Bronchial epithelial cell (primary cell): Measurements from ENCODE around the gene EVA1A. TPM values are rescaled to one million over a fixed set of nuclear protein-coding genes. Genes with fewer than 3 reads are reported as not detected.

Experiments
- DNase-seq: peaks from one replicate; pipeline ENCODE4 v3.0.0-alpha.2; 2010; ENCODE audit warnings: low read depth
- FAIRE-seq: peaks from 2 replicates; lab custom pipeline; 2011; peaks lifted over from hg19 to GRCh38; lab: Jason Lieb, UNC
- H3K27me3 ChIP-seq: 2 replicates; pipeline ENCODE4 v1.5.1; 2011; ENCODE audit warnings: low read length; ENCODE audit not compliant: control insufficient read depth, insufficient read depth
- H3K36me3 ChIP-seq: 2 replicates; pipeline ENCODE4 v1.5.1; 2011; ENCODE audit warnings: low read length; ENCODE audit not compliant: control insufficient read depth, insufficient read depth
- H3K4me3 ChIP-seq: 2 replicates; pipeline ENCODE4 v1.5.1; 2011; ENCODE audit warnings: mild to moderate bottlenecking, low read depth, low read length, control low read depth
- CTCF ChIP-seq: IDR thresholded peaks from 2 replicates; pipeline ENCODE4 v1.5.1; 2011; ENCODE audit warnings: mild to moderate bottlenecking, moderate library complexity, low read length, control low read depth, inconsistent platforms; ENCODE audit not compliant: insufficient read depth, severe bottlenecking
- total RNA-seq: library from RNA; depleted of rRNA; stranded (reverse); fragments of >200 nt; gene quantifications from 2 replicates; pipeline ENCODE4 v1.2.1, GENCODE V29; 2014

The EVA1A gene
- total RNA-seq, 1 donor from 2014 or later: 5.8 TPM

- no peak for DNase-seq
- Histone ChIP-seq H3K4me3 (peak overlapping the region; percentile 56), H3K36me3 (no peaks in the 10 kb centered on the region), H3K27me3 (no peaks in the 10 kb centered on the region)
- FAIRE-seq: no peak
- no peak for TF ChIP-seq CTCF
Measured at GRCh38 chr2:75559680-75560021, 1.1 kb downstream of the EVA1A start.

GRCh38 chr2:75558786-75559679, 1.7 kb downstream of the EVA1A start:
- no peaks in the 10 kb centered on the region for H3K27me3 ChIP-seq
- H3K4me3 ChIP-seq: no peak overlapping the region
- no peak for FAIRE-seq
- no peaks in the 10 kb centered on the region for H3K36me3 ChIP-seq
- DNase-seq: no peak
- no peak for TF ChIP-seq CTCF

DNA sequence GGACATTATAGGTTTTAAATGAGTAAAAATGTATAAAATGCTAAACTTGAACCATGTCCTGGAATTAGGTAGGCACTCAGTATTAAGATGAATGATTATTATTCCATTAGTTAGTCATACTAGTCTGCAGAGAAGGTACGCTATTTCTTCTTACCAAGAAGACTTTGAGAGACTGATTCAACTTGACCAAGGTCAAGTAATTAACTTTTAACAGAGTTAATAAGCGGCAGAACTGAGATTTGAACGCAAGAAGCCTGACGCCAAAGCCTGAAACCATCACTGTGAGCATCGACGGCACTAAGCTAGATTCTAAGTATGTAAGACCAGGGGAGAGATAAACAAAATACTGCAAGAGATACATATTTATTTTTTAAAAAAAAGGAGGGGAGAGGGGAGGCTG, 2.6 kb downstream of the EVA1A start:
- TF ChIP-seq CTCF: no peak
- no peak for FAIRE-seq
- no peaks in the 10 kb centered on the region for H3K36me3 ChIP-seq
- no peak overlapping the region for H3K4me3 ChIP-seq
- no peaks in the 10 kb centered on the region for H3K27me3 ChIP-seq
- no peak for DNase-seq

- no peaks in the 10 kb centered on the region for H3K36me3 ChIP-seq
- no peak for TF ChIP-seq CTCF
- H3K27me3 ChIP-seq: no peaks in the 10 kb centered on the region
- DNase-seq (no peak), FAIRE-seq (no peak)
- H3K4me3 ChIP-seq: no peak overlapping the region
Measured at GRCh38 chr2:75557474-75558133, 3.1 kb downstream of the EVA1A start.

DNA sequence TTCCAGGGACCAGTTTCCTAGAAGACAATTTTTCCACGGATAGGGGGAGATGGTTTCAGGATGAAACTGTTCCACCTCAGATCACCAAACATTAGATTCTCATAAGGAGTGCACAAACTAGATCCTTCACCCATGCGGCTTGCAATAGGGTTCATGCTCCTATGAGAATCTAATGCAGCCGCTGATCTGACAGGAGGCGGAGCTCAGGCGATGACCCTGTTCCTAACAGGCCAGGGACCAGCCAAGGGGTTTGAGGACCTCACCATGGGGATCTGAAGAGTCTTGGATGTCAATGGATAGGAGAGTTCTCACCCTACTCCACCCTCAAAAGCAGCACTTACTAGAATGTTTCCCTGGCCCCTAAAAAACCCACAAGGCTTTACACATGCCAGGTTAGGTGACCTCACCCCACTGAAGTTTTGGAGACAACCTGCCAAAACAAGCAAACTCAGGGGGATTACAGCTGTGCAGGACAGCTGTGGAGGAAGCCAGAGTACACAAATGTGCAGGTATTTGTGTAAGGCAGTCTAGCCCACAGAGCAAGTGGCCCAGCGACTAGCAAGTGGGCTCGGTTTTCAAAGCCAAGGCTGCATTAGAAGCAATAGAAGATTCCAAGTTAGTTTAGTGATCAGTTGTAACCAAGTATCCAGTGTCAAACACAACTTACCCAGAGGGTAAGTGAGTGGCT, 3.9 kb downstream of the EVA1A start:
- Histone ChIP-seq H3K36me3 (no peaks in the 10 kb centered on the region), H3K27me3 (no peaks in the 10 kb centered on the region), H3K4me3 (no peak overlapping the region)
- TF ChIP-seq CTCF: no peak
- FAIRE-seq: no peak
- no peak for DNase-seq
